ENCODE measurements around the gene PRR12. TPM values are rescaled to one million over a fixed set of nuclear protein-coding genes. Genes with fewer than 3 reads are reported as not detected.

The PRR12 gene
- 11.5 and 12.4 TPM in 2 replicates for total RNA-seq

DNA sequence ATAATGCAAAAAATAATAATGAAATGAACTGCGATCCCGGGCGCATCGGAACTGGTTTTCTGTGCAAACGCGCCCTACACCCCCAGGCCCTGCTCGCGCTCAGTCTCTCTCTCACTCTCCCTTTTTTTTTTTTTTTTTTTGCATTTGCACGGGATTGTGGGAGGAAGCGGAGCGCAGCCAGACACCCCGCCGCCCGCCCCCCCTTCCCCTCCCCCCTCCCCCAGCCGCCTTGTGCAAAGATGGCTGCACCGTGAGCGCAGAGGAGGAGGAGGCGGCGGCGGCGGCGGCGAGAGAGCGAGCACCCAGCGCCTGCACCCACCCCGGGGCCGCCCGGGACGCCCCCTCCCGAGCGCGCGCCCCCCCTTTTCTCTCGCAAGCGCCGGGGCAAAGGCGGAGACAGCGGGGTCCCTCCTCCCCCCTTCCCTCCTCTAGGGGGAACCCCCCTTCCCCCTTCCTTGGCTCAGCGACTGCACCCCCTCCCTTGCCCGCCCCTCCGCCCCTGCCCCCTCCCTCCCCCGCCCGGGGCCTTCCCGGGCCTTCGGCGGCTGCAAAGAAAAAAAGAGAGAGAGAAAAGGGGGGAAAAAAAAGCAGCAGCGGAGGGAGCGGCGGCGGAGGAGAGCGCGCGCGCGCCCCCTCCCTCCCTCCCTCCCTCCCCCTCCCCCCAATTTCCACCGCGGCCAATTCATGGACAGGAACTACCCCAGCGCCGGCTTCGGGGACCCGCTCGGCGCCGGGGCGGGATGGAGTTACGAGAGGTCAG, at the start of gene PRR12:
TSS of gene PRR12 (plus strand) at position 212 of the 760 bp plus-strand sequence. CDS start at position 685, 473 bp downstream.

GRCh38 chr19:49580264-49581006, 10.5 kb upstream of the PRR12 start, which contains the start of gene NOSIP:
Gene NOSIP, minus strand, starts transcription at chr19:49580556. Its CDS starts 19,865 bp downstream, at chr19:49560691.

GRCh38 chr19:49581007-49581508, 9.9 kb upstream of the PRR12 start, which contains the start of gene PRRG2:
Gene PRRG2, plus strand, starts transcription at chr19:49581316. Its CDS starts 1,904 bp downstream, at chr19:49583220.

GRCh38 chr19:49640113-49640898, 49.3 kb downstream of the PRR12 start, which contains the start of gene RRAS:
Gene RRAS, minus strand, starts transcription at chr19:49640143. Its CDS starts 45 bp downstream, at chr19:49640098.

DNA sequence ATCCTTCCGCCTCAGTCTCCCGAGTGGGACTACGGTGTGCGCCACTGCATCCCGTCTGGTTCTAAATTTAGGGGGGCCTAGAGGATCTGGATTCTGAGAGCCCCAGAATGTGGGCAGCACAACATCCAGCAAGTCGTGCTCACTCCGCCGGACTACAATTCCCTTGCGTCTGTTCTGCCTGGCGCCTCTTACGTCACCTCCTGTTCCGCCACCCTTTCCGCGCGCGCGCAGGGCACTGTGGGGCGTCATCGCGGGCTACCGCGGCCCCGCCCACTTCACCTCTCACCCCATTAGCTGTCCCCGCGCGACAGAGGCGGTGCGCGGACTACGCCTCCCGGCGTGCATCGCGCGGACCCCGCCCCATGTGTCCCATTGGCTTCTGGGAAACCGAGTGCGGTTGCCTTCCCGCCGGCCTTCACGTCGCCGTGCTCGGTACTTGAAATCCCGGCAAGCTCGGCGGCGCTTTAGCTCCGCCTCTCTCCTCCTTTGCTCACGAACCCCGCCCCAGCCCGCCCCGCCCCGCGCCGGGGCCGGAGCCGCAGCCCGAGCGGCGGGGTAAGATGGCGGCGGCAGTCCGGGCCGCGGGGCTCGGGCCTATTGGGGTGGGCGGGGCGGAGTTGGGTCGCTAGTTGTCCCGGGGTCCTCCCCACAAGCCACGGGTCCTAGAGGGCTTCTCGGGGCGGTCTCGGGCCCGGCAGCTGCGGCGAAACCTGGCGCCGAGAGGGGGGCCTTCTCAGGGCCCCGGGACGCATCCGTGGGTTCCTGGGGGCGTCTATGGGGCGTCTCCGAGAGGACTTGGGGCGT, 50.9 kb downstream of the PRR12 start, which contains the start of gene SCAF1:
TSS of gene SCAF1 (plus strand) at position 522 of the 804 bp plus-strand sequence. CDS start 2,818 bp downstream, outside the sequence.

GRCh38 chr19:49665351-49666119, 74.6 kb downstream of the PRR12 start, which contains the start of the genes BCL2L12 and IRF3:
Gene BCL2L12, plus strand, starts transcription at chr19:49665933. Its CDS starts 760 bp downstream, at chr19:49666693.
Gene IRF3, minus strand, starts transcription at chr19:49665857. Its CDS starts 1,019 bp downstream, at chr19:49664838.

Other genes starting within 250 kb of the PRR12 start
- gene TEAD2, start 228.8 kb upstream of the PRR12 start, total RNA-seq = 15.7 and 18.6 TPM in 2 replicates
- gene DKKL1, start 227.3 kb upstream of the PRR12 start, total RNA-seq = 0.50 TPM in 1 of 2 replicates, not detected in the other
- gene KASH5, start 202.9 kb upstream of the PRR12 start, total RNA-seq = not detected in 2 replicates
- not detected in 2 replicates for gene PTH2, start 167.7 kb upstream of the PRR12 start, total RNA-seq
- gene GFY, start 165.8 kb upstream of the PRR12 start, total RNA-seq = not detected in 2 replicates
- gene SLC17A7, start 149.7 kb upstream of the PRR12 start, total RNA-seq = not detected in 2 replicates
- 53.4 and 57.2 TPM in 2 replicates for gene PIH1D1, start 139.4 kb upstream of the PRR12 start, total RNA-seq
- 36.9 and 95.8 TPM in 2 replicates for gene ALDH16A1, start 138.0 kb upstream of the PRR12 start, total RNA-seq
- gene FLT3LG, start 117.0 kb upstream of the PRR12 start, total RNA-seq = 3.9 and 8.8 TPM in 2 replicates
- 2,736 and 3,240 TPM in 2 replicates for gene RPL13A, start 103.6 kb upstream of the PRR12 start, total RNA-seq
- 5,849 and 6,378 TPM in 2 replicates for gene RPS11, start 94.7 kb upstream of the PRR12 start, total RNA-seq
- gene FCGRT, start 78.5 kb upstream of the PRR12 start, total RNA-seq = 141 and 188 TPM in 2 replicates
- gene RCN3, start 63.2 kb upstream of the PRR12 start, total RNA-seq = 300 and 343 TPM in 2 replicates
- 48.8 and 54.8 TPM in 2 replicates for gene NOSIP, start 10.6 kb upstream of the PRR12 start, total RNA-seq
- gene PRRG2, start 9.9 kb upstream of the PRR12 start, total RNA-seq = 0.29 and 3.6 TPM in 2 replicates
- 68.3 and 79.6 TPM in 2 replicates for gene RRAS, start 49.0 kb downstream of the PRR12 start, total RNA-seq
- 34.4 and 36.1 TPM in 2 replicates for gene SCAF1, start 51.0 kb downstream of the PRR12 start, total RNA-seq
- 32.6 and 65.3 TPM in 2 replicates for gene IRF3, start 74.7 kb downstream of the PRR12 start, total RNA-seq
- 3.8 and 4.4 TPM in 2 replicates for gene BCL2L12, start 74.8 kb downstream of the PRR12 start, total RNA-seq
- gene PRMT1, start 86.1 kb downstream of the PRR12 start, total RNA-seq = 117 and 145 TPM in 2 replicates
- gene ADM5, start 98.4 kb downstream of the PRR12 start, total RNA-seq = not detected in 2 replicates
- 3.7 and 11.4 TPM in 2 replicates for gene CPT1C, start 99.9 kb downstream of the PRR12 start, total RNA-seq
- gene TSKS, start 172.1 kb downstream of the PRR12 start, total RNA-seq = 0.25 and 1.1 TPM in 2 replicates
- gene AP2A1, start 175.8 kb downstream of the PRR12 start, total RNA-seq = 197 and 215 TPM in 2 replicates
- 20.1 and 24.3 TPM in 2 replicates for gene FUZ, start 222.1 kb downstream of the PRR12 start, total RNA-seq
- 20.5 and 22.1 TPM in 2 replicates for gene MED25, start 227.1 kb downstream of the PRR12 start, total RNA-seq

Measured in cardiac ventricle fibroblast (primary cell).